Loucy (cell line): ENCODE measurements around the gene GRID1.

Experiments
- H2AFZ ChIP-seq: fragments of 200-600 bp; sonication (generic); 2 replicates; pipeline ENCODE4 v1.6.0; 2016; ENCODE audit warnings: antibody characterized with exemption, mild to moderate bottlenecking, low read length, moderate library complexity
- H3F3A ChIP-seq: fragments of 200-600 bp; 2 replicates; pipeline ENCODE4 v1.6.0; 2016; ENCODE audit warnings: antibody characterized with exemption, low read depth, mild to moderate bottlenecking
- H3K27me3 ChIP-seq: fragments of 200-600 bp; sonication (generic); 2 replicates; pipeline ENCODE4 v1.6.1; 2014; ENCODE audit warnings: low read length, mild to moderate bottlenecking; ENCODE audit not compliant: insufficient read depth, poor library complexity, severe bottlenecking
- H3K36me3 ChIP-seq: fragments of 200-600 bp; sonication (generic); 2 replicates; pipeline ENCODE4 v1.6.1; 2016; ENCODE audit warnings: low read length; ENCODE audit not compliant: insufficient read depth
- H3K4me1 ChIP-seq: fragments of 200-600 bp; sonication (generic); 2 replicates; pipeline ENCODE4 v1.5.1; 2014; ENCODE audit warnings: low read length, mild to moderate bottlenecking; ENCODE audit not compliant: insufficient read depth, poor library complexity, severe bottlenecking
- H3K4me2 ChIP-seq: fragments of 200-600 bp; sonication (generic); 2 replicates; pipeline ENCODE4 v1.6.0; 2014; ENCODE audit warnings: antibody characterized with exemption, low read length, low read depth, mild to moderate bottlenecking; ENCODE audit not compliant: poor library complexity, severe bottlenecking
- H3K4me3 ChIP-seq: fragments of 200-600 bp; sonication (generic); 2 replicates; pipeline ENCODE4 v1.5.1; 2014; ENCODE audit warnings: low read length, mild to moderate bottlenecking, mixed read lengths; ENCODE audit not compliant: poor library complexity, severe bottlenecking
- H3K79me2 ChIP-seq: fragments of 200-600 bp; sonication (generic); 2 replicates; pipeline ENCODE4 v1.6.1; 2014; ENCODE audit warnings: low read length; ENCODE audit not compliant: insufficient read depth
- H3K9ac ChIP-seq: fragments of 200-600 bp; sonication (generic); 2 replicates; pipeline ENCODE4 v1.6.0; 2014; ENCODE audit warnings: mild to moderate bottlenecking, low read depth, low read length, moderate library complexity; ENCODE audit not compliant: poor library complexity, severe bottlenecking
- H3K9me2 ChIP-seq: fragments of 200-600 bp; sonication (generic); replicated peaks from 2 replicates; pipeline ENCODE4 v1.6.1; 2016; ENCODE audit warnings: low read depth, low read length, mixed read lengths
- H3K9me3 ChIP-seq: fragments of 200-600 bp; sonication (generic); 2 replicates; pipeline ENCODE4 v1.6.1; 2014; ENCODE audit warnings: mild to moderate bottlenecking, antibody characterized with exemption, low read length, low read depth; ENCODE audit not compliant: insufficient read depth
- H4K20me1 ChIP-seq: fragments of 200-600 bp; sonication (generic); 2 replicates; pipeline ENCODE4 v1.6.0; 2014; ENCODE audit warnings: antibody characterized with exemption, low read length, mild to moderate bottlenecking; ENCODE audit not compliant: insufficient read depth, poor library complexity, severe bottlenecking
- EZH2phosphoT487 ChIP-seq: fragments of 200-600 bp; IDR thresholded peaks from 2 replicates; pipeline ENCODE4 v1.6.1; 2018; ENCODE audit warnings: antibody characterized with exemption, mild to moderate bottlenecking, moderate library complexity, borderline replicate concordance
- TF ChIP-seq, protein P1 (sequence below): fragments of 200-600 bp; sonication (generic); conservative IDR thresholded peaks from 2 replicates; pipeline ENCODE4 v1.5.1; 2014; ENCODE audit warnings: mild to moderate bottlenecking, antibody characterized with exemption, low read length

GRID1 gene

DNA sequence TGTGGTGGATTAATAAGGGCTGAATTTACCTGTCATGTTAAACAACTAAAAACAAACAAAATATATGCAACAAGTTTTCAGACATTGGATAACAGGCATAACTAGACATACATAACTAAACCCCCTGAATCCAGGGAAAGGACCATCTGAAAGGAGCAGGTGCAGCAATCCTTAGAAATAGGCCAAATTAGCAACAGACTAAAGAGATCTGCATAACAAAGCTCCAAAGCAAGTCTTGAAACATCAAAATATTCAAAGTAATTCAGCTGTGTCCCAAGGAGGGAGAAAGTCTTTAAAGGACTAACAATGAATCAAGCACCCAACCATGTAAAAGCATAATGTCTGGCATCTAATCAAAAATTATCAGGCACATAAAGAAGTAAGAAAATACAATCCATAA lies 475.1 kb downstream of the GRID1 start:
- H3K4me2 ChIP-seq = no peak overlapping the region
- H3K9ac ChIP-seq = no peak overlapping the region
- TF ChIP-seq, protein P1, sequence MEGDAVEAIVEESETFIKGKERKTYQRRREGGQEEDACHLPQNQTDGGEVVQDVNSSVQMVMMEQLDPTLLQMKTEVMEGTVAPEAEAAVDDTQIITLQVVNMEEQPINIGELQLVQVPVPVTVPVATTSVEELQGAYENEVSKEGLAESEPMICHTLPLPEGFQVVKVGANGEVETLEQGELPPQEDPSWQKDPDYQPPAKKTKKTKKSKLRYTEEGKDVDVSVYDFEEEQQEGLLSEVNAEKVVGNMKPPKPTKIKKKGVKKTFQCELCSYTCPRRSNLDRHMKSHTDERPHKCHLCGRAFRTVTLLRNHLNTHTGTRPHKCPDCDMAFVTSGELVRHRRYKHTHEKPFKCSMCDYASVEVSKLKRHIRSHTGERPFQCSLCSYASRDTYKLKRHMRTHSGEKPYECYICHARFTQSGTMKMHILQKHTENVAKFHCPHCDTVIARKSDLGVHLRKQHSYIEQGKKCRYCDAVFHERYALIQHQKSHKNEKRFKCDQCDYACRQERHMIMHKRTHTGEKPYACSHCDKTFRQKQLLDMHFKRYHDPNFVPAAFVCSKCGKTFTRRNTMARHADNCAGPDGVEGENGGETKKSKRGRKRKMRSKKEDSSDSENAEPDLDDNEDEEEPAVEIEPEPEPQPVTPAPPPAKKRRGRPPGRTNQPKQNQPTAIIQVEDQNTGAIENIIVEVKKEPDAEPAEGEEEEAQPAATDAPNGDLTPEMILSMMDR = no peak
- no peak for TF ChIP-seq EZH2phosphoT487
- no peaks in the 10 kb centered on the region for H3K4me1 ChIP-seq
- H3K9me3 ChIP-seq = no peaks in the 10 kb centered on the region
- no peak overlapping the region for H2AFZ ChIP-seq
- H3K36me3 ChIP-seq = no peaks in the 10 kb centered on the region
- no peaks in the 10 kb centered on the region for H3K79me2 ChIP-seq
- H3K4me3 ChIP-seq = no peak overlapping the region
- H3F3A ChIP-seq = no peaks in the 10 kb centered on the region
- no peaks in the 10 kb centered on the region for H3K9me2 ChIP-seq
- no peaks in the 10 kb centered on the region for H3K27me3 ChIP-seq
- H4K20me1 ChIP-seq = no peaks in the 10 kb centered on the region

DNA sequence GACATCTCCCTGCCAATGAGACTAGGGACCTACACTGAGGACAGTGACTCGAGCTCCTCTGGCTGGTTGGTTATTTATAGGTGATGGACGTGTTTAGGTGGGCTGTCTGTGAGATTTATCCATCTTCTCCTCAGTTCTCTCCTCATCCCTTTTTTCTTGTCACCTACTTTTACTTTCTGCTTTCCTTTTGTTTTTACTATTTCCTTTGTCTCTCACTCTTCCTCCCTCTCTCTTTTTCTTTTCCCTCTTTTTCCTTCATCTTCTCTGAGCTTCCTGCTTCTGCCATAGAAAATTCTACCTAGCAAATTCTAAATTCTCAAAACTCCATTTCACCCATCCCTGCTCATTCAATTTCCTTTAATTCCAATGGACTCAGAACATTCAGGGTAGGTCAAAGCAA lies 478.0 kb downstream of the GRID1 start:
- no peaks in the 10 kb centered on the region for H3K36me3 ChIP-seq
- H3K4me1 ChIP-seq = no peaks in the 10 kb centered on the region
- no peaks in the 10 kb centered on the region for H3K9me3 ChIP-seq
- no peak overlapping the region for H2AFZ ChIP-seq
- H3K9me2 ChIP-seq = no peaks in the 10 kb centered on the region
- H3K27me3 ChIP-seq = no peaks in the 10 kb centered on the region
- H3F3A ChIP-seq = no peaks in the 10 kb centered on the region
- no peak for TF ChIP-seq EZH2phosphoT487
- TF ChIP-seq, protein P1 = no peak
- H4K20me1 ChIP-seq = no peaks in the 10 kb centered on the region
- H3K9ac ChIP-seq = no peak overlapping the region
- H3K4me3 ChIP-seq = no peak overlapping the region
- H3K79me2 ChIP-seq = no peaks in the 10 kb centered on the region
- H3K4me2 ChIP-seq = no peak overlapping the region

DNA sequence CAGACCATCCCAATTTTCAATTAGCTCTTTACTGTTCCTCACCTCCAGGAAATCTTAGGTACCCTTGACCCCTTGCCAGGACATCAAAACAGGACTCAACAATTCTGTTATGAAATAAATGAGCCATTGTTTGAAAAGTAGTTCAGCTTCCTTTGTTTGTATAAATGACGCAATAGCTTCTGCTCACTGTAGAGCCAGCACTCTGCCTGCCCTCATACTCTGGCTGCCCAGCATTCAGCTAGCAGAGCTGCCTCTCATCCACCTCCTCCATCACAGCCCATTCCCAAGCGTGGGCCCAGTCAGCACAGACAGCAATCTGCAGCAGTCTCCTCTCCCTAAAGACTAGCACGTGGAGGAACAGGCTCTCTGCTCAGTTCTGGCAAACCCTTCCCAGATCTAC lies 478.6 kb downstream of the GRID1 start:
- H3F3A ChIP-seq = no peaks in the 10 kb centered on the region
- H3K4me2 ChIP-seq = no peak overlapping the region
- no peaks in the 10 kb centered on the region for H3K9me2 ChIP-seq
- no peaks in the 10 kb centered on the region for H3K79me2 ChIP-seq
- no peak overlapping the region for H2AFZ ChIP-seq
- no peaks in the 10 kb centered on the region for H3K36me3 ChIP-seq
- TF ChIP-seq, protein P1 = no peak
- TF ChIP-seq EZH2phosphoT487 = no peak
- H3K9ac ChIP-seq = no peak overlapping the region
- H3K4me1 ChIP-seq = no peaks in the 10 kb centered on the region
- no peak overlapping the region for H3K4me3 ChIP-seq
- H4K20me1 ChIP-seq = no peaks in the 10 kb centered on the region
- no peaks in the 10 kb centered on the region for H3K9me3 ChIP-seq
- H3K27me3 ChIP-seq = no peaks in the 10 kb centered on the region
